ENCODE measurements around the gene MEIOB.

DNA sequence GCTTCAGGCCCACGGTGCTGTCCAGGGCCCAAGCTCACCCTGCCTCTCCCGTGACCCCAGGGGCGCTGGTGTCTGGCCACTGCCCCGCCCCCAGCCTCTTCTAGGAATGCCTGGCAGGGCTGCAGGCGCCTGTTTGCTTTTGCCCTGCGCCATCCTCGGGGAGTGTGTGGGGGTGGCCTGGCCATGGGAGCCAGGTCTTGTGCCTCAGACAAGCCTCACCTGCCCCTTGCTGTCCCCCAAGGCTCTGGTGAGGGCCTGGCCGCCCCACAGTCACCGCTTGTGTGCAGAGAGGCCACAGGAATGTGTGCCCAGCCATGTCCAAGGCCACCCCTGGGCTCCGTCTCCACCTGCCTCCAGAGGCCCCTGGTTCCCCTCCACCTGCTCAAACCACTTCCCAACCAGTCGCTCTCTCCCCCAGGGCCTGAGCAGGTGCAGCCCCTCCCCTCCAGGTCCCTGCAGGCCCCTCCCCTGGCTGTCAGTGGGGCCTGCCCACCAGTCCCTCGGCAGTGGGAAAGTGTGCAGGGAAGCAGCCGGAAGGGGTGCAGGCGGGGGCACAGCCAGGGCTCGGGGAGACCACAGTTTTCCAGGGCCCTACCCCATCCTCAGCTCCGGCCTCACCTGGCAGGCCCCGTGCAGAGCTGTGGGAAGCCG lies 77.6 kb downstream of the MEIOB start:
- TF ChIP-seq, protein P1, sequence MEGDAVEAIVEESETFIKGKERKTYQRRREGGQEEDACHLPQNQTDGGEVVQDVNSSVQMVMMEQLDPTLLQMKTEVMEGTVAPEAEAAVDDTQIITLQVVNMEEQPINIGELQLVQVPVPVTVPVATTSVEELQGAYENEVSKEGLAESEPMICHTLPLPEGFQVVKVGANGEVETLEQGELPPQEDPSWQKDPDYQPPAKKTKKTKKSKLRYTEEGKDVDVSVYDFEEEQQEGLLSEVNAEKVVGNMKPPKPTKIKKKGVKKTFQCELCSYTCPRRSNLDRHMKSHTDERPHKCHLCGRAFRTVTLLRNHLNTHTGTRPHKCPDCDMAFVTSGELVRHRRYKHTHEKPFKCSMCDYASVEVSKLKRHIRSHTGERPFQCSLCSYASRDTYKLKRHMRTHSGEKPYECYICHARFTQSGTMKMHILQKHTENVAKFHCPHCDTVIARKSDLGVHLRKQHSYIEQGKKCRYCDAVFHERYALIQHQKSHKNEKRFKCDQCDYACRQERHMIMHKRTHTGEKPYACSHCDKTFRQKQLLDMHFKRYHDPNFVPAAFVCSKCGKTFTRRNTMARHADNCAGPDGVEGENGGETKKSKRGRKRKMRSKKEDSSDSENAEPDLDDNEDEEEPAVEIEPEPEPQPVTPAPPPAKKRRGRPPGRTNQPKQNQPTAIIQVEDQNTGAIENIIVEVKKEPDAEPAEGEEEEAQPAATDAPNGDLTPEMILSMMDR (IDR thresholded peaks at IDR 0.05) = no peak
- TF ChIP-seq RFX5 (IDR thresholded peaks at IDR 0.05; ENCODE audit: low read length) = no peak
- TF ChIP-seq, protein P2, sequence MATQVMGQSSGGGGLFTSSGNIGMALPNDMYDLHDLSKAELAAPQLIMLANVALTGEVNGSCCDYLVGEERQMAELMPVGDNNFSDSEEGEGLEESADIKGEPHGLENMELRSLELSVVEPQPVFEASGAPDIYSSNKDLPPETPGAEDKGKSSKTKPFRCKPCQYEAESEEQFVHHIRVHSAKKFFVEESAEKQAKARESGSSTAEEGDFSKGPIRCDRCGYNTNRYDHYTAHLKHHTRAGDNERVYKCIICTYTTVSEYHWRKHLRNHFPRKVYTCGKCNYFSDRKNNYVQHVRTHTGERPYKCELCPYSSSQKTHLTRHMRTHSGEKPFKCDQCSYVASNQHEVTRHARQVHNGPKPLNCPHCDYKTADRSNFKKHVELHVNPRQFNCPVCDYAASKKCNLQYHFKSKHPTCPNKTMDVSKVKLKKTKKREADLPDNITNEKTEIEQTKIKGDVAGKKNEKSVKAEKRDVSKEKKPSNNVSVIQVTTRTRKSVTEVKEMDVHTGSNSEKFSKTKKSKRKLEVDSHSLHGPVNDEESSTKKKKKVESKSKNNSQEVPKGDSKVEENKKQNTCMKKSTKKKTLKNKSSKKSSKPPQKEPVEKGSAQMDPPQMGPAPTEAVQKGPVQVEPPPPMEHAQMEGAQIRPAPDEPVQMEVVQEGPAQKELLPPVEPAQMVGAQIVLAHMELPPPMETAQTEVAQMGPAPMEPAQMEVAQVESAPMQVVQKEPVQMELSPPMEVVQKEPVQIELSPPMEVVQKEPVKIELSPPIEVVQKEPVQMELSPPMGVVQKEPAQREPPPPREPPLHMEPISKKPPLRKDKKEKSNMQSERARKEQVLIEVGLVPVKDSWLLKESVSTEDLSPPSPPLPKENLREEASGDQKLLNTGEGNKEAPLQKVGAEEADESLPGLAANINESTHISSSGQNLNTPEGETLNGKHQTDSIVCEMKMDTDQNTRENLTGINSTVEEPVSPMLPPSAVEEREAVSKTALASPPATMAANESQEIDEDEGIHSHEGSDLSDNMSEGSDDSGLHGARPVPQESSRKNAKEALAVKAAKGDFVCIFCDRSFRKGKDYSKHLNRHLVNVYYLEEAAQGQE (IDR thresholded peaks at IDR 0.05; ENCODE audit: low read depth, low read length) = no peak
- no peak for TF ChIP-seq SMC3 (IDR thresholded peaks at IDR 0.05; ENCODE audit: low read depth, low read length)
- no peak for TF ChIP-seq POLR2AphosphoS5 (IDR thresholded peaks at IDR 0.05; ENCODE audit: low read depth, low read length)
- TF ChIP-seq EP300 (IDR thresholded peaks at IDR 0.05; ENCODE audit: borderline replicate concordance in 1 of 2, low read depth in 1 of 2, low read length in 1 of 2) = no peak
- no peak for TF ChIP-seq EZH2phosphoT487 (IDR thresholded peaks at IDR 0.05; ENCODE audit: borderline replicate concordance, low read depth)
- TF ChIP-seq, protein P3, sequence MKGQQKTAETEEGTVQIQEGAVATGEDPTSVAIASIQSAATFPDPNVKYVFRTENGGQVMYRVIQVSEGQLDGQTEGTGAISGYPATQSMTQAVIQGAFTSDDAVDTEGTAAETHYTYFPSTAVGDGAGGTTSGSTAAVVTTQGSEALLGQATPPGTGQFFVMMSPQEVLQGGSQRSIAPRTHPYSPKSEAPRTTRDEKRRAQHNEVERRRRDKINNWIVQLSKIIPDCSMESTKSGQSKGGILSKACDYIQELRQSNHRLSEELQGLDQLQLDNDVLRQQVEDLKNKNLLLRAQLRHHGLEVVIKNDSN (IDR thresholded peaks at IDR 0.05; ENCODE audit: borderline replicate concordance, low read depth) = no peak
- TF ChIP-seq, protein P4, sequence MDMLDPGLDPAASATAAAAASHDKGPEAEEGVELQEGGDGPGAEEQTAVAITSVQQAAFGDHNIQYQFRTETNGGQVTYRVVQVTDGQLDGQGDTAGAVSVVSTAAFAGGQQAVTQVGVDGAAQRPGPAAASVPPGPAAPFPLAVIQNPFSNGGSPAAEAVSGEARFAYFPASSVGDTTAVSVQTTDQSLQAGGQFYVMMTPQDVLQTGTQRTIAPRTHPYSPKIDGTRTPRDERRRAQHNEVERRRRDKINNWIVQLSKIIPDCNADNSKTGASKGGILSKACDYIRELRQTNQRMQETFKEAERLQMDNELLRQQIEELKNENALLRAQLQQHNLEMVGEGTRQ (IDR thresholded peaks at IDR 0.05; ENCODE audit: borderline replicate concordance, low read depth, low read length) = no peak
- TF ChIP-seq, protein P5, sequence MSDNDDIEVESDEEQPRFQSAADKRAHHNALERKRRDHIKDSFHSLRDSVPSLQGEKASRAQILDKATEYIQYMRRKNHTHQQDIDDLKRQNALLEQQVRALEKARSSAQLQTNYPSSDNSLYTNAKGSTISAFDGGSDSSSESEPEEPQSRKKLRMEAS (IDR thresholded peaks at IDR 0.05; ENCODE audit: low read depth) = no peak

Data from SK-N-SH (cell line).